ENCODE data around the gene IL4R. TPM values are rescaled to one million over a fixed set of nuclear protein-coding genes. Genes with fewer than 3 reads are reported as not detected.

The IL4R gene
- total RNA-seq, 1 experiment from 2014 or later, result 25.1 TPM

GRCh38 chr16:27387724-27388123 is 74.0 kb downstream of the IL4R start:
- no peak overlapping the region for H3K4me3 ChIP-seq (ENCODE audit: low read length)
- H2AFZ ChIP-seq (ENCODE audit: low read length), result no peak overlapping the region
- POLR2A ChIA-PET (ENCODE audit: unreplicated experiment), result no interaction called here
- no peak overlapping the region for H3K4me2 ChIP-seq (ENCODE audit: low read length)
- H3K4me1 ChIP-seq (ENCODE audit: insufficient read depth, low read length), result no peaks in the 10 kb centered on the region
- no peak for ATAC-seq
- no peak overlapping the region for H3K9ac ChIP-seq (ENCODE audit: low read length)
- intact Hi-C loops (cut with micrococcal nuclease), result no loop called here
- no peaks in the 10 kb centered on the region for H3K79me2 ChIP-seq (ENCODE audit: low read length)
- no peak for DNase-seq
- no peaks in the 10 kb centered on the region for H3F3A ChIP-seq (ENCODE audit: low read length, unreplicated experiment)
- CTCF ChIA-PET, result no interaction called here
- H3K9me2 ChIP-seq (replicated peaks; ENCODE audit: low read length), result no peaks in the 10 kb centered on the region
- H3K27ac ChIP-seq (ENCODE audit: low read length), result no peak overlapping the region
- TF ChIP-seq EZH2 (IDR thresholded peaks at IDR 0.05; ENCODE audit: low read length, unreplicated experiment) (no peak), EZH2phosphoT487 (IDR thresholded peaks at IDR 0.05; ENCODE audit: borderline replicate concordance, low read length) (no peak)
- TF ChIP-seq, protein P1, sequence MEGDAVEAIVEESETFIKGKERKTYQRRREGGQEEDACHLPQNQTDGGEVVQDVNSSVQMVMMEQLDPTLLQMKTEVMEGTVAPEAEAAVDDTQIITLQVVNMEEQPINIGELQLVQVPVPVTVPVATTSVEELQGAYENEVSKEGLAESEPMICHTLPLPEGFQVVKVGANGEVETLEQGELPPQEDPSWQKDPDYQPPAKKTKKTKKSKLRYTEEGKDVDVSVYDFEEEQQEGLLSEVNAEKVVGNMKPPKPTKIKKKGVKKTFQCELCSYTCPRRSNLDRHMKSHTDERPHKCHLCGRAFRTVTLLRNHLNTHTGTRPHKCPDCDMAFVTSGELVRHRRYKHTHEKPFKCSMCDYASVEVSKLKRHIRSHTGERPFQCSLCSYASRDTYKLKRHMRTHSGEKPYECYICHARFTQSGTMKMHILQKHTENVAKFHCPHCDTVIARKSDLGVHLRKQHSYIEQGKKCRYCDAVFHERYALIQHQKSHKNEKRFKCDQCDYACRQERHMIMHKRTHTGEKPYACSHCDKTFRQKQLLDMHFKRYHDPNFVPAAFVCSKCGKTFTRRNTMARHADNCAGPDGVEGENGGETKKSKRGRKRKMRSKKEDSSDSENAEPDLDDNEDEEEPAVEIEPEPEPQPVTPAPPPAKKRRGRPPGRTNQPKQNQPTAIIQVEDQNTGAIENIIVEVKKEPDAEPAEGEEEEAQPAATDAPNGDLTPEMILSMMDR (conservative IDR thresholded peaks at IDR 0.05; ENCODE audit: low read depth, low read length), result no peak
- H3K9me3 ChIP-seq (ENCODE audit: low read length), result no peaks in the 10 kb centered on the region
- no peaks in the 10 kb centered on the region for H3K27me3 ChIP-seq (ENCODE audit: low read length)
- no peaks in the 10 kb centered on the region for H4K20me1 ChIP-seq (ENCODE audit: low read length)
- no peaks in the 10 kb centered on the region for H3K36me3 ChIP-seq (ENCODE audit: low read depth, low read length)
- BruUV-seq (replicated peaks), result no TSS peak

- H3F3A ChIP-seq (ENCODE audit: low read length, unreplicated experiment), result no peaks in the 10 kb centered on the region
- TF ChIP-seq EZH2phosphoT487 (IDR thresholded peaks at IDR 0.05; ENCODE audit: borderline replicate concordance, low read length) (no peak), EZH2 (IDR thresholded peaks at IDR 0.05; ENCODE audit: low read length, unreplicated experiment) (no peak)
- TF ChIP-seq, protein P1 (conservative IDR thresholded peaks at IDR 0.05; ENCODE audit: low read depth, low read length), result no peak
- no peak for DNase-seq
- H3K36me3 ChIP-seq (ENCODE audit: low read depth, low read length), result no peaks in the 10 kb centered on the region
- H2AFZ ChIP-seq (ENCODE audit: low read length), result no peak overlapping the region
- no peaks in the 10 kb centered on the region for H3K27me3 ChIP-seq (ENCODE audit: low read length)
- H3K4me3 ChIP-seq (ENCODE audit: low read length), result no peak overlapping the region
- no peaks in the 10 kb centered on the region for H3K9me3 ChIP-seq (ENCODE audit: low read length)
- H3K9ac ChIP-seq (ENCODE audit: low read length), result no peak overlapping the region
- intact Hi-C loops (cut with micrococcal nuclease), result no loop called here
- POLR2A ChIA-PET (ENCODE audit: unreplicated experiment), result no interaction called here
- no peaks in the 10 kb centered on the region for H4K20me1 ChIP-seq (ENCODE audit: low read length)
- no peaks in the 10 kb centered on the region for H3K79me2 ChIP-seq (ENCODE audit: low read length)
- ATAC-seq, result no peak
- CTCF ChIA-PET, result no interaction called here
- H3K27ac ChIP-seq (ENCODE audit: low read length), result no peak overlapping the region
- H3K4me2 ChIP-seq (ENCODE audit: low read length), result no peak overlapping the region
- H3K4me1 ChIP-seq (ENCODE audit: insufficient read depth, low read length), result no peaks in the 10 kb centered on the region
- no peaks in the 10 kb centered on the region for H3K9me2 ChIP-seq (replicated peaks; ENCODE audit: low read length)
- no TSS peak for BruUV-seq (replicated peaks)
Measured at GRCh38 chr16:27389272-27389961, 75.6 kb downstream of the IL4R start.

DNA sequence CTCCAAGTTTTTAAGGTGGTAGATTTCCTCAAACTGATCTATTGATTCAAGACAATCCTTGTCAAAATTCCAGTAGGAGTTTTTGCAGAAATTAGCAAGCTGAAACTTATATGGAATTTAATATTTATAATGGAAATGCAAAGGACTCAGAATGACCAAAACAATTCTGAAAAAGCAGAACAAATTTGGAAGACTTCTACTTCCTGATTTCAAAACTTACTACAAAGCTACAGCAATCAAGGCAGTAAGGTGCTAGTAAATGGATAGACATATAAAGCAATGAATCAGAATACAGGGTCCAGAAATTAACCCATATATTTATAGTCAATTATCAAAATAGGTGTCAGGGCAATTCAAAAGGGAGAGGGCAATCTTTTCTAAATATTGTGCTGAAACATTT is 76.4 kb downstream of the IL4R start:
- H3K4me2 ChIP-seq (ENCODE audit: low read length), result no peak overlapping the region
- CTCF ChIA-PET, result no interaction called here
- no peak overlapping the region for H3K4me3 ChIP-seq (ENCODE audit: low read length)
- intact Hi-C loops (cut with micrococcal nuclease), result no loop called here
- H3K9me2 ChIP-seq (replicated peaks; ENCODE audit: low read length), result no peaks in the 10 kb centered on the region
- no peak overlapping the region for H2AFZ ChIP-seq (ENCODE audit: low read length)
- H3F3A ChIP-seq (ENCODE audit: low read length, unreplicated experiment), result no peaks in the 10 kb centered on the region
- no peaks in the 10 kb centered on the region for H3K79me2 ChIP-seq (ENCODE audit: low read length)
- H3K36me3 ChIP-seq (ENCODE audit: low read depth, low read length), result no peaks in the 10 kb centered on the region
- H3K9me3 ChIP-seq (ENCODE audit: low read length), result no peaks in the 10 kb centered on the region
- H3K4me1 ChIP-seq (ENCODE audit: insufficient read depth, low read length), result no peaks in the 10 kb centered on the region
- no peak for DNase-seq
- no peak for ATAC-seq
- H4K20me1 ChIP-seq (ENCODE audit: low read length), result no peaks in the 10 kb centered on the region
- TF ChIP-seq EZH2 (IDR thresholded peaks at IDR 0.05; ENCODE audit: low read length, unreplicated experiment) (no peak), EZH2phosphoT487 (IDR thresholded peaks at IDR 0.05; ENCODE audit: borderline replicate concordance, low read length) (no peak)
- TF ChIP-seq, protein P1 (conservative IDR thresholded peaks at IDR 0.05; ENCODE audit: low read depth, low read length), result no peak
- no TSS peak for BruUV-seq (replicated peaks)
- no peaks in the 10 kb centered on the region; the same call in 1 of the 2 replicates for H3K27me3 ChIP-seq (ENCODE audit: low read length)
- POLR2A ChIA-PET (ENCODE audit: unreplicated experiment), result no interaction called here
- no peak overlapping the region for H3K27ac ChIP-seq (ENCODE audit: low read length)
- no peak overlapping the region for H3K9ac ChIP-seq (ENCODE audit: low read length)

All from PC-3 (cell line).